ENCODE results near the gene SH2D3A.

DNA sequence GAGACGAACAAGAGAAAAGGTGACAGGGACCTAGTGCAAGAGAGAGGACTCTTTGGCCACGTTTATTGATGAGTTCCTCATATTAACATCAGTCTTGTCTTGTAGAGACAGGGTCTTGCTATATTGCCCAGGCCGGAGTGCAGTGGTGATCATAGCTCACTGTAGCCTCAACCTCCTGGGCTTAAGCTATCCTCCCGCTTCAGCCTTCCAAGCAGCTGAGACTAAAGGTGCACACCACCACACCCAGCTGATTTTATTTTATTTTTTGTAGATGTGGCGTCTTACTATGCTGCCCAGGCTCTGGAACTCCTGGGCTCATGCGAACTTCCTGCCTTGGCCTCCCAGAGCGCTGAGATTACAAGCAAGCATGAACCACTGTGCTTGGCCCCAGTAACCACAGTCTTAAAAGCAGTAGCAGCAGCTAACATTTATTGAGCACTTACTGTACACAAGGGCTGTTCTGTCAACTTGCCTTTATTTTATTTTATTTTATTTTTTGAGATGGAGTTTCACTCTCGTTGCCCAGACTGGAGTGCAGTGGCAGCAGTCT, 1.1 kb upstream of the SH2D3A start:
- no peak for TF ChIP-seq POLR2A (IDR thresholded peaks at IDR 0.05)
- TF ChIP-seq, protein P1, sequence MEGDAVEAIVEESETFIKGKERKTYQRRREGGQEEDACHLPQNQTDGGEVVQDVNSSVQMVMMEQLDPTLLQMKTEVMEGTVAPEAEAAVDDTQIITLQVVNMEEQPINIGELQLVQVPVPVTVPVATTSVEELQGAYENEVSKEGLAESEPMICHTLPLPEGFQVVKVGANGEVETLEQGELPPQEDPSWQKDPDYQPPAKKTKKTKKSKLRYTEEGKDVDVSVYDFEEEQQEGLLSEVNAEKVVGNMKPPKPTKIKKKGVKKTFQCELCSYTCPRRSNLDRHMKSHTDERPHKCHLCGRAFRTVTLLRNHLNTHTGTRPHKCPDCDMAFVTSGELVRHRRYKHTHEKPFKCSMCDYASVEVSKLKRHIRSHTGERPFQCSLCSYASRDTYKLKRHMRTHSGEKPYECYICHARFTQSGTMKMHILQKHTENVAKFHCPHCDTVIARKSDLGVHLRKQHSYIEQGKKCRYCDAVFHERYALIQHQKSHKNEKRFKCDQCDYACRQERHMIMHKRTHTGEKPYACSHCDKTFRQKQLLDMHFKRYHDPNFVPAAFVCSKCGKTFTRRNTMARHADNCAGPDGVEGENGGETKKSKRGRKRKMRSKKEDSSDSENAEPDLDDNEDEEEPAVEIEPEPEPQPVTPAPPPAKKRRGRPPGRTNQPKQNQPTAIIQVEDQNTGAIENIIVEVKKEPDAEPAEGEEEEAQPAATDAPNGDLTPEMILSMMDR (IDR thresholded peaks at IDR 0.05 in 8 of 11, conservative IDR thresholded peaks at IDR 0.05 in 3 of 11) = no peak

Data from spleen (tissue), 7 donors.